A549 (cell line): ENCODE results near the gene OTUD7B. TPM values are rescaled to one million over a fixed set of nuclear protein-coding genes. Genes with fewer than 3 reads are reported as not detected.

Experiments used
- ATAC-seq, 2 experiments: fragments of 200-7000 bp in 1 of 2; fragments of >200 bp in 1 of 2; cut with Nextera tagmentation in 1 of 2; cut with Tn5 transposase in 1 of 2; 3 replicates each; pipeline versions ENCODE4 v1.8.0 to v1.9.1; 2018 to 2020; ENCODE audit warnings: mild to moderate bottlenecking in 1 of 2, moderate library complexity in 1 of 2
- CTCF ChIA-PET: fragments of 300-600 bp; sonication (Branson Sonifier 250); formaldehyde crosslinking; extraction: SDS; loops from one replicate; lab custom pipeline; 2021; ENCODE audit warnings: antibody characterized with exemption, inconsistent platforms; lab: Yijun Ruan, JAX
- POLR2A ChIA-PET: fragments of 350-600 bp; formaldehyde crosslinking; extraction: SDS; loops from one replicate; lab custom pipeline; 2021; ENCODE audit warnings: antibody characterized with exemption, inconsistent platforms; lab: Yijun Ruan, JAX
- DNase-seq, 2 experiments: peaks; one replicate each; pipeline versions ENCODE4 v3.0.0 to v3.0.0-alpha.2; 2011 to 2016; ENCODE audit warnings: low read depth in 1 of 2, low spot score in 1 of 2
- FAIRE-seq: peaks from 2 replicates; lab custom pipeline; 2011; peaks lifted over from hg19 to GRCh38; lab: Jason Lieb, UNC
- H3K27ac ChIP-seq, 2 experiments: fragments of >200 bp; sonication (Bioruptor Twin); formaldehyde crosslinking; 3 replicates each; pipeline ENCODE4 v1.5.1; 2016 to 2017
- H3K4me1 ChIP-seq: fragments of >200 bp; sonication (Bioruptor Twin); formaldehyde crosslinking; 3 replicates; pipeline ENCODE4 v1.6.1; 2016
- H3K4me2 ChIP-seq: fragments of >200 bp; sonication (Bioruptor Twin); formaldehyde crosslinking; 3 replicates; pipeline ENCODE4 v1.6.1; 2016
- H3K4me3 ChIP-seq: fragments of >200 bp; sonication (Bioruptor Twin); formaldehyde crosslinking; 3 replicates; pipeline ENCODE4 v1.5.1; 2016
- H3K9me3 ChIP-seq: fragments of >200 bp; sonication (Bioruptor Twin); formaldehyde crosslinking; 3 replicates; pipeline ENCODE4 v1.6.1; 2016
- ATOH8 ChIP-seq: fragments of 250-450 bp; sonication (Bioruptor Pico); IDR thresholded peaks from 2 replicates; pipeline ENCODE4 v1.5.0; 2020; ENCODE audit warnings: low read depth, mild to moderate bottlenecking, moderate library complexity
- CBX2 ChIP-seq: fragments of 200-600 bp; sonication (generic); IDR thresholded peaks from 2 replicates; pipeline ENCODE4 v1.6.1; 2016; ENCODE audit warnings: low read depth, mild to moderate bottlenecking, borderline replicate concordance
- CEBPB ChIP-seq, 2 experiments: fragments of >200 bp in 1 of 2; sonication (Bioruptor Twin) in 1 of 2; formaldehyde crosslinking in 1 of 2; IDR thresholded peaks; 2 replicates each; pipeline ENCODE4 v1.6.1; 2012 to 2016
- CHD2 ChIP-seq: fragments of 150-350 bp; IDR thresholded peaks from 2 replicates; pipeline ENCODE4 v1.6.1; 2014; ENCODE audit warnings: low read length; ENCODE audit not compliant: partially characterized antibody
- ESRRA ChIP-seq: fragments of 150-350 bp; IDR thresholded peaks from 2 replicates; pipeline ENCODE4 v1.6.1; 2014; ENCODE audit warnings: mild to moderate bottlenecking, low read length, borderline replicate concordance
- FOSL2 ChIP-seq, 2 experiments: fragments of 450-650 bp in 1 of 2; fragments of >200 bp in 1 of 2; sonication (Bioruptor Twin) in 1 of 2; formaldehyde crosslinking; IDR thresholded peaks; 2 replicates each; pipeline versions ENCODE4 v1.5.0 to v1.6.1; 2016 to 2020; ENCODE audit warnings: mild to moderate bottlenecking in 1 of 2, moderate library complexity in 1 of 2
- FOXS1 ChIP-seq: fragments of 250-450 bp; sonication (Bioruptor Pico); IDR thresholded peaks from 2 replicates; pipeline ENCODE4 v1.5.0; 2020; ENCODE audit warnings: mild to moderate bottlenecking, moderate library complexity
- GATA3 ChIP-seq: IDR thresholded peaks from 2 replicates; pipeline ENCODE4 v1.6.1; 2012; ENCODE audit warnings: borderline replicate concordance
- HOXB5 ChIP-seq: fragments of 250-450 bp; sonication (Bioruptor Pico); IDR thresholded peaks from 2 replicates; pipeline ENCODE4 v1.5.0; 2020; ENCODE audit warnings: mild to moderate bottlenecking, moderate library complexity
- JUN ChIP-seq, 2 experiments: fragments of >200 bp; sonication (Bioruptor Twin); formaldehyde crosslinking; IDR thresholded peaks; 2 replicates in 1 of 2; 3 replicates in 1 of 2; pipeline ENCODE4 v1.6.1; 2016 to 2017
- JUNB ChIP-seq: fragments of >200 bp; sonication (Bioruptor Twin); formaldehyde crosslinking; IDR thresholded peaks from 2 replicates; pipeline ENCODE4 v1.6.1; 2016
- MYC ChIP-seq: IDR thresholded peaks from 2 replicates; pipeline ENCODE4 v1.6.1; 2012; ENCODE audit warnings: mild to moderate bottlenecking, inconsistent platforms, low read length, improper control_type of control experiment, borderline replicate concordance
- NPAS2 ChIP-seq: fragments of 250-450 bp; sonication (Bioruptor Pico); IDR thresholded peaks from 2 replicates; pipeline ENCODE4 v1.8.0; 2022; ENCODE audit warnings: mild to moderate bottlenecking, moderate library complexity, borderline replicate concordance
- PBX3 ChIP-seq: IDR thresholded peaks from 2 replicates; pipeline ENCODE4 v1.6.1; 2012
- PHF8 ChIP-seq: fragments of 200-600 bp; sonication (generic); IDR thresholded peaks from 2 replicates; pipeline ENCODE4 v1.6.1; 2016; ENCODE audit warnings: low read depth, mild to moderate bottlenecking, antibody characterized with exemption, moderate library complexity, borderline replicate concordance
- POLR2A ChIP-seq: IDR thresholded peaks from 2 replicates; pipeline ENCODE4 v1.6.1; 2012; ENCODE audit warnings: mild to moderate bottlenecking, low read length
- POLR2AphosphoS2 ChIP-seq: conservative IDR thresholded peaks from 2 replicates; pipeline ENCODE4 v1.6.1; 2012; ENCODE audit warnings: low read length, improper control_type of control experiment, inconsistent platforms
- RCOR1 ChIP-seq: fragments of 150-350 bp; IDR thresholded peaks from 2 replicates; pipeline ENCODE4 v1.6.1; 2014; ENCODE audit warnings: antibody characterized with exemption, low read length, low read depth
- RNF2 ChIP-seq: fragments of 200-600 bp; sonication (generic); IDR thresholded peaks from 2 replicates; pipeline ENCODE4 v1.6.1; 2016; ENCODE audit warnings: low read depth, mild to moderate bottlenecking, antibody characterized with exemption, moderate library complexity, borderline replicate concordance
- SREBF2 ChIP-seq: fragments of 450-650 bp; IDR thresholded peaks from 2 replicates; pipeline ENCODE4 v1.6.1; 2014; ENCODE audit warnings: mild to moderate bottlenecking, moderate library complexity
- TFCP2L1 ChIP-seq: fragments of 250-450 bp; sonication (Bioruptor Pico); IDR thresholded peaks from 2 replicates; pipeline ENCODE4 v1.5.0; 2021; ENCODE audit warnings: mild to moderate bottlenecking
- TP53 ChIP-seq: fragments of 250-450 bp; sonication (Bioruptor Pico); IDR thresholded peaks from 2 replicates; pipeline ENCODE4 v1.5.0; 2021; ENCODE audit warnings: mild to moderate bottlenecking, moderate library complexity
- ZC3H11A ChIP-seq: fragments of 450-650 bp; IDR thresholded peaks from 2 replicates; pipeline ENCODE4 v1.6.1; 2014; ENCODE audit warnings: antibody characterized with exemption, mild to moderate bottlenecking
- ZFP36 ChIP-seq: fragments of 450-650 bp; IDR thresholded peaks from 2 replicates; pipeline ENCODE4 v1.6.1; 2014; ENCODE audit warnings: borderline replicate concordance; ENCODE audit not compliant: partially characterized antibody
- ZNF302 ChIP-seq: fragments of 250-450 bp; sonication (Bioruptor Pico); IDR thresholded peaks from 2 replicates; pipeline ENCODE4 v1.9.0; 2021; ENCODE audit warnings: inconsistent platforms, mild to moderate bottlenecking, moderate library complexity
- ZSCAN20 ChIP-seq: fragments of 250-450 bp; sonication (Bioruptor Pico); IDR thresholded peaks from 2 replicates; pipeline ENCODE4 v1.8.0; 2022; ENCODE audit warnings: mild to moderate bottlenecking, moderate library complexity
- WGBS: methylation state at CpG from one replicate; pipeline ENCODE4 v1.1.6; 2017; ENCODE audit errors: missing lambda C conversion rate; 5-methylcytosine and 5-hydroxymethylcytosine counted together
- polyA plus RNA-seq, 4 experiments: library from polyadenylated mRNA; depleted of rRNA in 3 of 4; stranded (reverse); fragments of >200 nt; fragmentation: RNase III in 1 of 4; extraction: RNeasy Plus Mini Kit Qiagen cat#74134 plus additional on column Dnase treatment in 1 of 4; gene quantifications; 2 replicates in 3 of 4; 3 replicates in 1 of 4; pipeline ENCODE4 v1.2.3, GENCODE V29; 2011 to 2017
- TF ChIP-seq, protein P1 (sequence below): fragments of 200-600 bp; sonication (generic); IDR thresholded peaks from 2 replicates; pipeline ENCODE4 v1.6.1; 2016; ENCODE audit warnings: antibody characterized with exemption, mild to moderate bottlenecking, moderate library complexity
- TF ChIP-seq, protein P2 (sequence below): fragments of >200 bp; sonication (Bioruptor Twin); formaldehyde crosslinking; IDR thresholded peaks from 2 replicates; pipeline ENCODE4 v1.6.1; 2016
- TF ChIP-seq, protein P3 (sequence below): IDR thresholded peaks from 2 replicates; pipeline ENCODE4 v1.6.1; 2012
- TF ChIP-seq, protein P4 (sequence below): fragments of 450-650 bp; IDR thresholded peaks from 2 replicates; pipeline ENCODE4 v1.6.1; 2014; ENCODE audit warnings: antibody characterized with exemption

The OTUD7B gene
- polyA plus RNA-seq, 2 of the 4 experiments (the other 2 are of a cell fraction), result 8.0 to 12.1 TPM

GRCh38 chr1:149915429-149916192, 94.9 kb downstream of the OTUD7B start:
- Histone ChIP-seq H3K4me1 (no peaks in the 10 kb centered on the region), H3K27ac (no peak overlapping the region), H3K9me3 (no peaks in the 10 kb centered on the region), H3K4me2 (no peak overlapping the region), H3K4me3 (no peak overlapping the region)
- no peak for FAIRE-seq
- ATAC-seq, result no peak
- ChIA-PET CTCF (interaction anchor here (0.9 to 1.0 kb wide), 2 partner anchors 11 to 27 kb away, joined by 3 read pairs; no protein-coding TSS in a partner anchor), POLR2A (no interaction called here)
- TF ChIP-seq CHD2 (no peak), POLR2AphosphoS2 (no peak), ZSCAN20 (CRISPR knock-in tag) (no peak), ESRRA (no peak), NPAS2 (CRISPR knock-in tag) (no peak), TP53 (CRISPR knock-in tag) (no peak), CEBPB (IDR thresholded peaks at IDR 0.05) (no peak), MYC (no peak), CBX2 (no peak), ATOH8 (no peak), RCOR1 (no peak), HOXB5 (CRISPR knock-in tag) (no peak), POLR2A (no peak), PBX3 (no peak)
- TF ChIP-seq, protein P1, sequence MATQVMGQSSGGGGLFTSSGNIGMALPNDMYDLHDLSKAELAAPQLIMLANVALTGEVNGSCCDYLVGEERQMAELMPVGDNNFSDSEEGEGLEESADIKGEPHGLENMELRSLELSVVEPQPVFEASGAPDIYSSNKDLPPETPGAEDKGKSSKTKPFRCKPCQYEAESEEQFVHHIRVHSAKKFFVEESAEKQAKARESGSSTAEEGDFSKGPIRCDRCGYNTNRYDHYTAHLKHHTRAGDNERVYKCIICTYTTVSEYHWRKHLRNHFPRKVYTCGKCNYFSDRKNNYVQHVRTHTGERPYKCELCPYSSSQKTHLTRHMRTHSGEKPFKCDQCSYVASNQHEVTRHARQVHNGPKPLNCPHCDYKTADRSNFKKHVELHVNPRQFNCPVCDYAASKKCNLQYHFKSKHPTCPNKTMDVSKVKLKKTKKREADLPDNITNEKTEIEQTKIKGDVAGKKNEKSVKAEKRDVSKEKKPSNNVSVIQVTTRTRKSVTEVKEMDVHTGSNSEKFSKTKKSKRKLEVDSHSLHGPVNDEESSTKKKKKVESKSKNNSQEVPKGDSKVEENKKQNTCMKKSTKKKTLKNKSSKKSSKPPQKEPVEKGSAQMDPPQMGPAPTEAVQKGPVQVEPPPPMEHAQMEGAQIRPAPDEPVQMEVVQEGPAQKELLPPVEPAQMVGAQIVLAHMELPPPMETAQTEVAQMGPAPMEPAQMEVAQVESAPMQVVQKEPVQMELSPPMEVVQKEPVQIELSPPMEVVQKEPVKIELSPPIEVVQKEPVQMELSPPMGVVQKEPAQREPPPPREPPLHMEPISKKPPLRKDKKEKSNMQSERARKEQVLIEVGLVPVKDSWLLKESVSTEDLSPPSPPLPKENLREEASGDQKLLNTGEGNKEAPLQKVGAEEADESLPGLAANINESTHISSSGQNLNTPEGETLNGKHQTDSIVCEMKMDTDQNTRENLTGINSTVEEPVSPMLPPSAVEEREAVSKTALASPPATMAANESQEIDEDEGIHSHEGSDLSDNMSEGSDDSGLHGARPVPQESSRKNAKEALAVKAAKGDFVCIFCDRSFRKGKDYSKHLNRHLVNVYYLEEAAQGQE, result no peak
- TF ChIP-seq, protein P2, sequence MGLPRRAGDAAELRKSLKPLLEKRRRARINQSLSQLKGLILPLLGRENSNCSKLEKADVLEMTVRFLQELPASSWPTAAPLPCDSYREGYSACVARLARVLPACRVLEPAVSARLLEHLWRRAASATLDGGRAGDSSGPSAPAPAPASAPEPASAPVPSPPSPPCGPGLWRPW, result no peak
- no peak for DNase-seq
- 84% methylated on average over 11 of the region's 11 CpGs for WGBS

DNA sequence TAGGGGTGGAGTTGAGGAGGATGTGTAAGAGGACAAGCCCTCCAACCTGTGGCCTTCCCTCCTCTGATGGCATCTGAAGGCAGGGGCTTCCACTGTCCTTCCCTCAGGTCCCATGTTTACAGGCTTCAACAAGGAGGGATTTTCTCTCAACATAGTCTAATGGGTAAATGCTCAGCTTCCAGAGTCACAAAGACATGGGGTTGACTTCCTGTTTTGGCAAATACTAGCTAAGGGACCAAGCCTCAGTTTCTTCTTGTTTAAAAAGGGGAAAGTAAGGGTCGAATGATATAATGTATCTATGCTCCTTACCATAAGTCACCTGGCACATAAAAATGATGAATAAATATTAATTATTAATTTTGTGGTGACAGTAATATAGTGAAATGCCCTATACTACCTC, 96.0 kb downstream of the OTUD7B start:
- FAIRE-seq (no peak), ATAC-seq (no peak)
- CTCF ChIA-PET, result interaction anchor here (0.6 to 1.2 kb wide), 4 partner anchors 10 to 346 kb away, joined by 3 read pairs; no protein-coding TSS in a partner anchor

More for the DNA sequence above, 96.0 kb downstream of the OTUD7B start:
- no peak for DNase-seq
- Histone ChIP-seq H3K4me3 (no peak overlapping the region), H3K4me1 (no peaks in the 10 kb centered on the region), H3K4me2 (no peak overlapping the region), H3K27ac (no peak overlapping the region), H3K9me3 (no peaks in the 10 kb centered on the region)
- POLR2A ChIA-PET, result no interaction called here
- 27% methylated on average over 1 of the region's 1 CpG for WGBS
- TF ChIP-seq ZC3H11A (no peak), ESRRA (no peak), ZFP36 (no peak), POLR2A (no peak), PHF8 (no peak), SREBF2 (no peak), RNF2 (no peak), TFCP2L1 (CRISPR knock-in tag) (no peak), JUN (IDR thresholded peaks at IDR 0.05) (no peak), FOSL2 (IDR thresholded peaks at IDR 0.05) (no peak), FOSL2 (CRISPR knock-in tag; IDR thresholded peaks at IDR 0.05) (no peak), GATA3 (no peak), ZSCAN20 (CRISPR knock-in tag) (no peak), JUNB (no peak), CEBPB (IDR thresholded peaks at IDR 0.05) (no peak), ZNF302 (CRISPR knock-in tag) (no peak), FOXS1 (CRISPR knock-in tag) (no peak)
- TF ChIP-seq, protein P3, sequence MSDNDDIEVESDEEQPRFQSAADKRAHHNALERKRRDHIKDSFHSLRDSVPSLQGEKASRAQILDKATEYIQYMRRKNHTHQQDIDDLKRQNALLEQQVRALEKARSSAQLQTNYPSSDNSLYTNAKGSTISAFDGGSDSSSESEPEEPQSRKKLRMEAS, result no peak
- TF ChIP-seq, protein P4, sequence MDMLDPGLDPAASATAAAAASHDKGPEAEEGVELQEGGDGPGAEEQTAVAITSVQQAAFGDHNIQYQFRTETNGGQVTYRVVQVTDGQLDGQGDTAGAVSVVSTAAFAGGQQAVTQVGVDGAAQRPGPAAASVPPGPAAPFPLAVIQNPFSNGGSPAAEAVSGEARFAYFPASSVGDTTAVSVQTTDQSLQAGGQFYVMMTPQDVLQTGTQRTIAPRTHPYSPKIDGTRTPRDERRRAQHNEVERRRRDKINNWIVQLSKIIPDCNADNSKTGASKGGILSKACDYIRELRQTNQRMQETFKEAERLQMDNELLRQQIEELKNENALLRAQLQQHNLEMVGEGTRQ, result no peak
